ENCODE data around the gene ZNF37A. TPM values are rescaled to one million over a fixed set of nuclear protein-coding genes. Genes with fewer than 3 reads are reported as not detected.

Gene ZNF37A
- polyA plus RNA-seq, 1 of the 3 experiments (the other 2 are of a cell fraction), result 5.4 TPM

DNA sequence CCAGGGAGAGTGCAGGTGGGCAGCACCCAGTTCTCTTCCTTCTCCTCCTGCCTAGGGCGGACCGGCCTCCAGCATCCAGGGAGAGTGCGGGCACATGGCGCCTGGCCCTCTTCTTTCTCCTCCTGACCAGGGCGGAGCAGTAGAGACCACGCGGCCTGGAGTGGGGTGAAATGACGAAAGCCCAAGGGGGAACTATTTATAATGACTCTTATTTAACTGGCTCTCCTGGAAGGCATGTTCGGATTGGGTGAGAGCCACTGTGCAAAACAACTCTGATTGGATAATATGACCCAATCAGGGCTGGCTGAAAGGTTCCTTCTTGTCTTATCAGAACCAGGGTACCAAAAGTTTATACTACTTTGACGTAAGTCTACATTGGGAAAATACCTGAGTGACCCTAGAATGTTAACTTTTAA, 63.1 kb downstream of the ZNF37A start:
- TF ChIP-seq TAF1 (IDR thresholded peaks at IDR 0.05; ENCODE audit: borderline replicate concordance, low read depth, low read length), result no peak
- TF ChIP-seq SMC3 (IDR thresholded peaks at IDR 0.05; ENCODE audit: low read depth, low read length), result no peak
- TF ChIP-seq GABPA (IDR thresholded peaks at IDR 0.05; ENCODE audit: low read depth), result no peak
- TF ChIP-seq, protein P1, sequence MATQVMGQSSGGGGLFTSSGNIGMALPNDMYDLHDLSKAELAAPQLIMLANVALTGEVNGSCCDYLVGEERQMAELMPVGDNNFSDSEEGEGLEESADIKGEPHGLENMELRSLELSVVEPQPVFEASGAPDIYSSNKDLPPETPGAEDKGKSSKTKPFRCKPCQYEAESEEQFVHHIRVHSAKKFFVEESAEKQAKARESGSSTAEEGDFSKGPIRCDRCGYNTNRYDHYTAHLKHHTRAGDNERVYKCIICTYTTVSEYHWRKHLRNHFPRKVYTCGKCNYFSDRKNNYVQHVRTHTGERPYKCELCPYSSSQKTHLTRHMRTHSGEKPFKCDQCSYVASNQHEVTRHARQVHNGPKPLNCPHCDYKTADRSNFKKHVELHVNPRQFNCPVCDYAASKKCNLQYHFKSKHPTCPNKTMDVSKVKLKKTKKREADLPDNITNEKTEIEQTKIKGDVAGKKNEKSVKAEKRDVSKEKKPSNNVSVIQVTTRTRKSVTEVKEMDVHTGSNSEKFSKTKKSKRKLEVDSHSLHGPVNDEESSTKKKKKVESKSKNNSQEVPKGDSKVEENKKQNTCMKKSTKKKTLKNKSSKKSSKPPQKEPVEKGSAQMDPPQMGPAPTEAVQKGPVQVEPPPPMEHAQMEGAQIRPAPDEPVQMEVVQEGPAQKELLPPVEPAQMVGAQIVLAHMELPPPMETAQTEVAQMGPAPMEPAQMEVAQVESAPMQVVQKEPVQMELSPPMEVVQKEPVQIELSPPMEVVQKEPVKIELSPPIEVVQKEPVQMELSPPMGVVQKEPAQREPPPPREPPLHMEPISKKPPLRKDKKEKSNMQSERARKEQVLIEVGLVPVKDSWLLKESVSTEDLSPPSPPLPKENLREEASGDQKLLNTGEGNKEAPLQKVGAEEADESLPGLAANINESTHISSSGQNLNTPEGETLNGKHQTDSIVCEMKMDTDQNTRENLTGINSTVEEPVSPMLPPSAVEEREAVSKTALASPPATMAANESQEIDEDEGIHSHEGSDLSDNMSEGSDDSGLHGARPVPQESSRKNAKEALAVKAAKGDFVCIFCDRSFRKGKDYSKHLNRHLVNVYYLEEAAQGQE (IDR thresholded peaks at IDR 0.05; ENCODE audit: low read depth, low read length), result no peak
- TF ChIP-seq FOXM1 (IDR thresholded peaks at IDR 0.05; ENCODE audit: low read depth), result no peak
- no peak for TF ChIP-seq POLR2AphosphoS5 (IDR thresholded peaks at IDR 0.05; ENCODE audit: low read depth, low read length)
- no peak for TF ChIP-seq JUND (IDR thresholded peaks at IDR 0.05)
- TF ChIP-seq, protein P2, sequence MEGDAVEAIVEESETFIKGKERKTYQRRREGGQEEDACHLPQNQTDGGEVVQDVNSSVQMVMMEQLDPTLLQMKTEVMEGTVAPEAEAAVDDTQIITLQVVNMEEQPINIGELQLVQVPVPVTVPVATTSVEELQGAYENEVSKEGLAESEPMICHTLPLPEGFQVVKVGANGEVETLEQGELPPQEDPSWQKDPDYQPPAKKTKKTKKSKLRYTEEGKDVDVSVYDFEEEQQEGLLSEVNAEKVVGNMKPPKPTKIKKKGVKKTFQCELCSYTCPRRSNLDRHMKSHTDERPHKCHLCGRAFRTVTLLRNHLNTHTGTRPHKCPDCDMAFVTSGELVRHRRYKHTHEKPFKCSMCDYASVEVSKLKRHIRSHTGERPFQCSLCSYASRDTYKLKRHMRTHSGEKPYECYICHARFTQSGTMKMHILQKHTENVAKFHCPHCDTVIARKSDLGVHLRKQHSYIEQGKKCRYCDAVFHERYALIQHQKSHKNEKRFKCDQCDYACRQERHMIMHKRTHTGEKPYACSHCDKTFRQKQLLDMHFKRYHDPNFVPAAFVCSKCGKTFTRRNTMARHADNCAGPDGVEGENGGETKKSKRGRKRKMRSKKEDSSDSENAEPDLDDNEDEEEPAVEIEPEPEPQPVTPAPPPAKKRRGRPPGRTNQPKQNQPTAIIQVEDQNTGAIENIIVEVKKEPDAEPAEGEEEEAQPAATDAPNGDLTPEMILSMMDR (IDR thresholded peaks at IDR 0.05), result no peak
- TF ChIP-seq, protein P3, sequence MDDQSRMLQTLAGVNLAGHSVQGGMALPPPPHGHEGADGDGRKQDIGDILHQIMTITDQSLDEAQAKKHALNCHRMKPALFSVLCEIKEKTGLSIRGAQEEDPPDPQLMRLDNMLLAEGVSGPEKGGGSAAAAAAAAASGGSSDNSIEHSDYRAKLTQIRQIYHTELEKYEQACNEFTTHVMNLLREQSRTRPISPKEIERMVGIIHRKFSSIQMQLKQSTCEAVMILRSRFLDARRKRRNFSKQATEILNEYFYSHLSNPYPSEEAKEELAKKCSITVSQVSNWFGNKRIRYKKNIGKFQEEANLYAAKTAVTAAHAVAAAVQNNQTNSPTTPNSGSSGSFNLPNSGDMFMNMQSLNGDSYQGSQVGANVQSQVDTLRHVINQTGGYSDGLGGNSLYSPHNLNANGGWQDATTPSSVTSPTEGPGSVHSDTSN (IDR thresholded peaks at IDR 0.05), result no peak
- no peak for TF ChIP-seq TEAD4 (IDR thresholded peaks at IDR 0.05; ENCODE audit: borderline replicate concordance, insufficient read depth)
- TF ChIP-seq TCF12 (IDR thresholded peaks at IDR 0.05), result no peak
- no peak for TF ChIP-seq YY1 (IDR thresholded peaks at IDR 0.05; ENCODE audit: low read depth)
- TF ChIP-seq ELF1 (IDR thresholded peaks at IDR 0.05), result no peak
- TF ChIP-seq NRF1 (IDR thresholded peaks at IDR 0.05; ENCODE audit: low read depth, low read length), result no peak
- Histone ChIP-seq H3F3A (replicated peaks; ENCODE audit: insufficient read depth) (no peaks in the 10 kb centered on the region), H4K20me1 (ENCODE audit: insufficient read depth) (no peaks in the 10 kb centered on the region), H3K4me1 (ENCODE audit: control insufficient read depth in 1 of 2, insufficient read depth in 2 of 2, low read depth in 1 of 2, low read length in 1 of 2) (no peaks in the 10 kb centered on the region), H3K79me2 (ENCODE audit: insufficient read depth) (no peaks in the 10 kb centered on the region), H2AFZ (ENCODE audit: low read depth) (no peak overlapping the region), H3K36me3 (replicated peaks in 1 of 2; ENCODE audit: control insufficient read depth in 1 of 2, insufficient read depth in 2 of 2, low read length in 1 of 2) (no peaks in the 10 kb centered on the region), H3K27ac (ENCODE audit: low read depth in 2 of 2, low read length in 1 of 2) (no peak overlapping the region), H3K4me2 (no peak overlapping the region), H3K9me3 (no peaks in the 10 kb centered on the region; the same call in 1 of the 2 replicates), H3K9ac (no peak overlapping the region), H3K9me2 (no peaks in the 10 kb centered on the region), H3K4me3 (ENCODE audit: low read depth in 2 of 2, low read length in 1 of 2) (no peak overlapping the region), H3K27me3 (ENCODE audit: insufficient read depth) (no peaks in the 10 kb centered on the region; the same call in 1 of the 2 replicates)
- CTCF ChIA-PET, result no interaction called here
- no peak for DNase-seq
- POLR2A ChIA-PET, result no interaction called here
- 30% methylated on average over 6 of the region's 10 CpGs for WGBS (ENCODE audit: low lambda C conversion rate)

Measured in SK-N-SH (cell line).